Hypothalamus (tissue), 51 donors: ENCODE data around the gene SLC18A3.

Experiments
- DNase-seq, 51 donors: peaks; one replicate each; lab custom pipeline; 2025; lab: John Stamatoyannopoulos, UW

The SLC18A3 gene

DNA sequence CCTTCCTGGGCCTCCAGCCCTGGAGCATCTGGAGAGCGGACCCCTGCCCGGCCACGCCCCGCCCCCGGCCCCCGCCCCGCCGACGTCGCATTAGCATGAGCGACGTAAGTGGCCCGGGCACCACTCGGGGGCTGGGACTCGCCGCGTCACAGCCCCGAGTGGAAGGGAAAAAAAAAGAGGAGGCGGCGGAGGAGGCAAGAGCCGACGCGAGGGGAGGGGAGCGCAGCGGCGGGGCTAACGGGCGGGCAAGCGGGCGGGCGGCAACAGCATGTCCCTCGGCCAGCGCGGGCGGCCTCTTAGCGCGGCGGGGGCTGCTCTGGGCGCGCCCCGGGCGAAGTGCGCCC, at the start of gene SLC18A3:
TSS of gene SLC18A3 (plus strand) at position 197 of the 344 bp plus-strand sequence. CDS start 431 bp downstream, outside the sequence.
- DNase-seq: no peak

DNA sequence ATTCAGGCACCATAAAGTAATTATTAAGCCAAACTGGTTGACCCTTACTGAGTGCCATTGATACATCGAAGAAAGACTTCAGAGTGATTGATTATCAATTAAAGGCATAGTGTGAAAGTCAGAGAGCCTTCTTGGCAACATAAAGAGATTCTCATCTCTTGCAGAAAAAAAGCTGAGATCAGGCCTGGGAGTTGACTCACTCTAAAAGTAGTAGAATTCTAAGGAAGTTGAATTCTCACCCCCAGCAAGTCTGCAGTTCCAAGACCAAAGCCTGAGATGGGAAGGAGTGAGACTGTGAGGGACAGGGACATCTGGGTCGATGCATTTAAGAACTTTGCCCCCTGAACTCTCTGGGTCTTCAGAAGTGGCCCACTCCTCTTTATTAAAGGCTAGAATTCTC, 49.6 kb upstream of the SLC18A3 start:
- DNase-seq: no peak

DNA sequence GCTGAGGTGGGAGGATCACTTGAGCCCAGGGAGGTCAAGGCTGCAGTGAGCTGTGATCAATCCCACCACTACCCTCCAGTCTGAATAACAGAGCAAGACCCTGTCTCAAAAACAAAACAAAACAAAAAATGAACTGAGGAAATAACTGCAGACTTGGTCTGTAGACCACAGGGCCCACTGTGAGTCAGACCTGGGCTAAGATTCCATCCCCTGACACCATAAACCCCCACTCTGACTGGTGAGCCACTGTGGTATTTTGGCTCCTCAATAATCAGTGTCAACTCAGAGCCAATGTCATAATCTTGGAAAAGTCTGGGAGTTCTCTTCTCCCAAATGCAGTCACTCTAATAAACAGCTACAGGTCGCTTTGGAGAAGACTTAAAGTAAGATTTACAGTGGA, 47.2 kb upstream of the SLC18A3 start:
- DNase-seq: no peak

DNA sequence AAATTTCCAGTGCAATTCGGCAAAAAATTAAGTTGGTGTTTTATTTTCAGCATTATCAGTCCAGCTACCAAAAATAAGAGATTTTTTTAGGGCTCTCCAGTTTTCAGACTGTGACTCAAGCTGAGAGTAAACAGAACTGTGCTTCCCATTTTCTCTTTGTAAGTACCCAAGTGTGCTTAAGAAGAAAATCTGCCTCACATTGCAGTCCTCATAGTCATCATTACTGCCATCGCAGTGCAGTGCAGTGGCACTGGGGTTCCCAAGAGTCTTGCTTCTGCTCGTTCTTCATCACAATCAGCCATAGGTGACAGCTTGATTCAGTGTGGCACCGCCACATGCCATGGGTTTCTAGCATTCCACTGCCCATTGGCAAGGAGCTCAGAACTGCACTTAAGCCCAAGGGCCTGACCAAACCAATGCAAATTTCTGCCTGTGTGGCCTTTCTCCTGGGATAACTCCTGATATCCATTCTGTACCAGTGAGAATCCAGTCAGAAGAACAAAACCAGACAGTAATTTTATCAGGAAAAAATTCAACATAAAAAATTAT, 45.6 kb upstream of the SLC18A3 start:
- DNase-seq: no peak

DNA sequence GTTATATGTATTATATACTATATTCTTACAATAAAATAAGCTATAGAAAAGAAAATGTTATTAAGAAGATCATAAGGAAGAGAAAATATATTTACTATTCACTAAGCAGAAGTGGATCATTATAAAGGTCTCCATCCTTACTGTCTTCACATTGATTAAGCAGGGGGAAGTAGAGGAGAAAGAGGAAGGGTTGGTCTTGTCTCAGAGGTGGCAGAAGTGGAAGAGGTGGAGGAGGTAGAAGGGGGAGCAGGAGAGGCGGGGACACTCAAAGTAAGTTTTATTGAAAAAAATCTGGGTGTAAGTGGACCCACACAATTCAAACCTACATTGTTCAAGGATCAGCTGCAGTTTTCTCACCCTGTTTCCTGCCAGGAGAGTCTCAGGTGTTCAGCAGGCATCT, 42.3 kb upstream of the SLC18A3 start:
- no peak for DNase-seq

DNA sequence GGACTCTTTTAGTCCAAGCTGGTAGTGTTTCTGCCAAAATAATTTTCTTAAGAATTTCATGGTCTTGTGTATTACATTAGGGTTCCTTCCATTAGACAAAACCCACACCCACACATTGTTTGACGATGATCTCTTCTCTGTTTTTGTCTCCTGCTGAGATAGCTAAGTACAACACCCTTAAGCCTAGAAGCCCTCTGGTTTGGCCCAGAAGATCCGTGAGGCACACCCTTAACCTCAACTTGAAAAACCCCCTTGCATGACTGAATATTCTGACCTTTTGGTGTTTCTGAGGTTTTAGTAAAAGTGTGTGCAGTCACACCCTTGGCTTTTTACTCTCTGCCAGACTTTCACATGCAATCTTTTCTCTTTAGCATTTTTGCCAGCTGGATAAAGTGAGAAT, 41.9 kb upstream of the SLC18A3 start:
- no peak for DNase-seq

DNA sequence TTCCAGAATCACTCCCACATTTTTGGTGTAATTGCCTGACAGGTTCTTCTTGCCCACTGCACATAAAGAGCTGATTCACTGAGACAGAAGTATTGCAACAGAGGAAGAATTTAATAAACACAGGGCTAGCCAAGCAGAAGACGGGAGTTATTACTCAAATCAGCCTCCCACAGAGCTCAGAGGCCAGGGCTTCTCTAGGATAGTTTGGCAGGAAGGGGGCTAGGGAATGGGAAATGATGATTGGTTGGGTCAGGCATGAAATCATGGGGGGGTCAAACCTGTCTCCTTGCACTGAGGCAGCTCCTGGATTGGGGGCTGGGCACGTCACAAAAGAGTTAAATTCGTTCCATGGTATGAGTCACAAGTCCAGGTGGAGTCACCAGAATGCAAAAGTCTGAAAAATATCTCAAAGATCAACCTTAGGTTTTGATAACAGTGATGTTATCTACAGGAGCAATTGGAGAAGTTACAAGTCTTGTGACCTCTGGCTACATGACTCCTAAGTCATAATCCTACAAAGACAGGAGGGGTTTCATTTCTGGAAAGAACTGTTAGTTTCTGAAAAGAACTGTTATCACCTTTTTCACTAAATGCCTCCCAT, 41.0 kb upstream of the SLC18A3 start:
- no peak for DNase-seq

DNA sequence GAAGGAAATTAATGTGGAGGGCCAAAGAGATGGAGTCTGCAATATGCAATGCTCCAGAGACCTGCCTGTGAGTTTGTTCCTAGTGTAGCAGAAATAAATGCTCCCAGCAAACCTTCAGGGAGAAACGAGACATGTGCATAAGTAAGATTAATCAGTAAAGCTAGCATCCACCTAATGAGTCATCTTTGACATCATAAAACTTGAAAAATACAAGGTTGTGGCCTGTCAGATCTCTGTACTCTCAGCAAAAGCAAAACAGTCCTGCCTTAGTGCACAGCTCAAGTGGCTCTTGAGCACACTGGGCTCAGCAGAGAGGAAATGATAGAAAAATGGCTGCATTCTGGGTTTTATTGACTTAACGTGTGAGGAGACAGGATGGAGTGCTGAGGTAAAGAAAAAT, 38.7 kb upstream of the SLC18A3 start:
- no peak for DNase-seq

DNA sequence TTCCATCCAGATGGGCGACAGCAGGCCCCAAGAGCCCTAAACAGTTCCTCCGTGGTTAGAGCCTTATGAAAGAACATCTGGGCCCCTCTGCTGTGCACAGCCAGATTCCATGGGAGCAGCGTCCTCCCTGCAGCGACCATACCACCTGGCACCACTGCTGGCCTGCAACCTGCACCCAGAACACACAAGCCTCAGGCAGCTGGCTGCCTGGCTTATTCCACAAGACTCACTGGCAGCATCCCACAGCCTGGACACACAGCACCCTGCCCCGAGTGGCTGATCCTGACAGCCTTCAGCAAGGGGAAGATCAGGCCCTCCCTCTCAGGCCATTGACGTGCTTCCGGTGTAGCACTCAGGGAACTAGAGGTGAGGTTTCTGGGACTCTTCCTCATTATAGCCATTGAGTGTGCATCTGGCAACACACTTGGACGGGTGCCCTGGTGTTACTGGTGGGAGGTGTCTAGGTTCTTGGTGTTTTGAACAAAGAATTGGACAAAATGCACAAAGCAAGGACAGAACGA, 37.5 kb upstream of the SLC18A3 start:
- DNase-seq: no peak

DNA sequence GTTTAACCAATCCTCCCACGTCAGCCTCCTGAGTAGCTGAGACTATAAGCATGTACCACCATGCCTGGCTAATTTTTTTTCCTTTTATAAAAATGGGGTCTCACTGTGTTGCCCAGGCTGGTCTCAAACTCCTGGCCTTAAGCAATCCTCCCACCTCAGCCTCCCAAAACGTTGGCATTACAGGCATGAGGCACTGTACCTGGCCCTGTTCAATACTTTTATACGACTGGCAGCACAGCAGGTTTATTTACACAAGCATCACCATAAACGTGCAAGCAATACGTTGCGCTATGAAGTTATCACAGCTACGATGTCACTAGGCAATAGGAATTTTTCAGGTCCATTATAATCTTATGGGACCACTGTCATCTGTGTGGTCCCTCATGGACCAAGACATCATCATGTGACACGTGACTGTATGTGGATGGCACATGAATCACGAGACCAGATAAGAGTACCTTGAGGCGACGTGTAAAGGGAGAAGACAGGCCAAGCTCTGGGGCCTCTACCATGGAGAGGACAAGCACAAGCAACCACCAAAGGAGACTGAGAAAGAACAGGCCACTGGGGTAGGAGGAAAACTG, 34.5 kb upstream of the SLC18A3 start:
- no peak for DNase-seq

DNA sequence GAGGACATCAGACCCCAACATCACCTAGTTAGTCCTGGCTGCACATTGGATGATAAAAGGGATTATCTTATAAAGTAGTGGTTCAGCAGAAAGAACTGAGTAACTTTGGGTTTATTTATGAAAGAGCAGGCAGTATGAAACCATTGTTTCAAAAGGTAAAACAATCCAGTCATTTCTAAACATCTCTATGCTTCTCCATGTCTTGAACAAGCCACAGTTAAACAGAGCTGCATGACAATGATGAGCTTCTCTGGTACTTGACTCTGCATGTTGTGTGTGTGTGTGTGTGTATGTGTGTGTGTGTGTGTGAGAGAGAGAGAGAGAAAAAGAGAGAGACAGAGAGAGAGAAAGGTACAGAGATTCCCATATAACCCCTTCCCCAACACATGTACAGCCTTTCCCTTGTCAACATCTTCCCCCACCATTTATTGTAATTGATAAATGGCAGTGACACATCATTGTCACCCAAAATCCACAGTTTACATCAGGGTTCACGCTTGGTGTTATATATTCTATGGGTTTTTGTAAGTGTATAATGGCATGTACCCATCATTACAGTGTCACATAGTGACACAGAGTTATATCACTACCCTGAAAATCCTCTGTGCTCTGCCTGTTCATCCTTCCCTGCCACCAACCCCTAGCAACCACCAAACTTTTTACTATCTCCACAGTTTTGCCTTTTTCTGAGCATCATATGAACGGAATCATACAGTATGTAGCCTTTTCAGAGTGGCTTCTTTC, 32.8 kb upstream of the SLC18A3 start:
- no peak for DNase-seq

DNA sequence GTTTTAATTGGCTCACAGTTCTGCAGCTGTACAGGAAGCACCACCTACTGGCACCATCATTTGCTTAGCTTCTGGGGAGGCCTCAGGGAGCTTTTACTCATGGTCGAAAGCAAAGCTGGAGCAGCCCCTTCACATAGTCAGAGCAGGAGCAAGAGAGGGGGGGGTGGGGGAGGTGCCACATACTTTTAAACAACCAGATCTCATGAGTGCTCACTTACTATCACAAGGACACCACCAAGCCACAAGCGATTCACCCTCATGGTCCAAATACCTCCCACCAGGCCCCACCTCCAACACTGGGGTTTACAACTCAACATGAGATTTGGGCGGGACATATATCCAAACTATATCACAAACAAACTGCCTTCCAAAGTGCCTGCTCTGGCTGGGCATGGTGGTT, 31.7 kb upstream of the SLC18A3 start:
- DNase-seq: no peak

DNA sequence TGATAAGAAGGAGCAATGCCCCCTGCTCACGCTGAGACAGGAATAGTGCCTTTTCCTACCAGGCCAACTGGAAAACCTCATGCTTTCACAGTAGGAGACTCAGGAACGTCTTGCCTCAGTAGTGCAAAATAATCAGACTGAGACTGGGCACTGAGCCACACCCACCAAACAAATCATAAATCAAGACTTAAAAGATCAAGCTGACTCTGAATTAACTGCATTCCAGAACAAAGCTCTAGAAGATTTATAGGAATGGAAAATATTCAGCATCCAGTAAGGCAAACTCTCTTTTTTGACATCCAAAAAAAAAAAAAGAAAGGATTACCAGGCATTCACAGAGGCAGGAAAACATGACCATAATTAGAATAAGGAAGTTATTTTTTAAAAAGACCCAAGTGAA, 30.5 kb upstream of the SLC18A3 start:
- no peak for DNase-seq

DNA sequence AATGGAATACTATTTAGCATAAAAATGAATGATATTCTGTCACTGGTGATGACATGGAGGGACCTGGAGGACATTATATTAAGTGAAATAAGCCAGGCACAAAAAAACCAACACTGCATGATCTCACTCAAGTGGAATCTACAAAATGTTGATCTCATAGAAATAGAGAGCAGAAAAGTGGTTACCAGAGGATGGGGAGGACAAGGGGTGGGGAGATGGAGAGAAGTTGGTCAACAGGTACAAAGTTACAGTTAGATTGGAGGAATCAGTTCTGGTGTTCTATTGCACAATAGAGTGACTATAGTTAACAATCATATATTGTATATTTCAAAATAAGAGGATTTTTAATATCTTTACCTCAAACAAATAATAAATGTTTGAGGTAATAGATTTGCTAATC, 24.7 kb upstream of the SLC18A3 start:
- DNase-seq: no peak

DNA sequence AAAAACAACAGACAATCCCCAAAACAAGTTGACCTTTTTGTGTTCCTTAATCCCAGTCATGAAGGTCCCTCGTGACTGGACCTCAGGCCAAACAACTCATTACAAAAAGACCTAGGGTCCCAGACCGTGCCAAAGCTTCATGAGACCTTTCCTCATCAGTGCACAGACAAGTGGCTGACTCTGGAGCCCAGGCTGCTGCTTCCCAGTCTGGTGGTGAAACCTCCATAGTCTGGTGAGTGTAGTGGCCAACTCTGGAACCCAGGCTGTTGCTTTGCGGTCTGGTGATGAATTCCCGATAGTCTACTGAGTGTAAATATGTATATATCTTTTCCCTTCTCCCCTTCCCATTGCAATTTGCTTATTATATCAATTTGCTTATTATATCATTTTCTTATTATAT, 22.1 kb upstream of the SLC18A3 start:
- no peak for DNase-seq

DNA sequence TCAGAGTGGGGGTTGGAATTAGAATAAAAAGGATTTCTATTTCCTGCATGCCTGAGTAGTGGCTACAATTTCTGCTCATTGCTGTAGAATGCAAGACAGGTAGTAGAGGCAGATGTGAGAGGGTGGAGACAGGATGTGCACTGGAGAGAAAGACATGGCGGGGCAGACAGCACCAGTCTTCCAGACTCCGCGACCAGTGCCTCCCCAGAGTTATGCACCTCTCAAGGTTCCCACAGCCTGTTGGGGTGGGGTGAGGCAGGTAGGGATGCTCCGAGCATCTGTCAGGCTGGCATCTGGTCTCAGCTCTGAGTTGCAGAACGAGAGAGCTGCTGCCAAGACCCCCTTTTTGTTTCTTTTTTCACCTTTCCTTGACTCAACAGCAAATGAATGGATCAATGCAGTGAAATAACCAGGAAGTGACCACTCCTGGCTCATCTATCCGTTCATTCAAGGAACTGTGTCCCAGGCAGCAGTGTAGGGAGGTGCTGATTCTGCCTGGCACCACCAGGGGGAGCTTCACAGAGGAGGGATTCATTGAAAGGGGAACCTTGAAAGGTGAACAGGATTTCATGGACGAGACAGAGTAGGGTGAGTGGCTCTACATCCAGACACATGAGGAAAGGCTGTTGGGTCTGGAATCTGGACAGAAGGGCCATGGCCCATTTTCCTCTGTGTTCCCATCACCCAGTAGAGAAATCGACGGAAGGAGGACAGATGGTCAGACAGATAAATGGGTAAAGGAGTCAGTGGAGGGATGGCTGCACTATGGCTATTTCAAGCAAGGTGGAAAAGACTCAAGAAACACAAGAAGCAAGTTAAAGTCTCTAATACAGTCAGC, 17.2 kb upstream of the SLC18A3 start:
- peak in 22 of 51 donors; percentile 4 to 53 (median 24) for DNase-seq

DNA sequence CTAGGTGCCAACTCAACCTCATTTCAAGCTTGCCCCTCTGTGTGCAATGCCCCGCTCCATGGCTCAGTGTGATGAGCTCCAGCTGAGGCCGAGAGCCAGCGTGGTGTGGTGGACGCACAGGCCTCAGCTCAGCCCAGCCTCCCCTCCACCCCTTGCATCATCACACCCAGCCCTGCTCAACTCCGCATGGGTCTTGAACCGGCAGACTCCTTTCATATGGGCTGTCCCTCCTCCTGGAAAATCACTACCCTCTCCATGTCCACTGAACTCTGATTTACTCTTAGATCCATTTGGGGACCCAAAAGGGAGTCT, 16.6 kb upstream of the SLC18A3 start:
- DNase-seq: no peak

DNA sequence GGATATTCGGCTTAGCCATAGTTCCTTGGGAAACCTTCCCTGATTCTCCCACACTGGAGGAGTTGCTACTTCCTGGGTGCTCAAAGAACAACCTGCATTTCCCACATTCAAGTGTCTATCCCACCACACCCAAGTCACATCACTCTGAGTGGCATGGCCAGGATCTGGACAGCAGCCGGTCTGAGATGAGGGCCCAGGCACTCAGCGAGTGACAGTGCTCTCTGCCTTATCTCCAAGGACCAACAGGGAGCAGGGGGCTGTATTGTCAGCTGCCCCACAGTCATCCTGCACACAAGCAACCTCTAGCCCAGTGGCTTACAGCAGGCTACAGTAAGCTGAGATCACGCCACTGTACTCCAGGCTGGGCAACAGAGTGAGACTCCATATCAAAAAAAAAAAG, 16.1 kb upstream of the SLC18A3 start:
- no peak for DNase-seq

DNA sequence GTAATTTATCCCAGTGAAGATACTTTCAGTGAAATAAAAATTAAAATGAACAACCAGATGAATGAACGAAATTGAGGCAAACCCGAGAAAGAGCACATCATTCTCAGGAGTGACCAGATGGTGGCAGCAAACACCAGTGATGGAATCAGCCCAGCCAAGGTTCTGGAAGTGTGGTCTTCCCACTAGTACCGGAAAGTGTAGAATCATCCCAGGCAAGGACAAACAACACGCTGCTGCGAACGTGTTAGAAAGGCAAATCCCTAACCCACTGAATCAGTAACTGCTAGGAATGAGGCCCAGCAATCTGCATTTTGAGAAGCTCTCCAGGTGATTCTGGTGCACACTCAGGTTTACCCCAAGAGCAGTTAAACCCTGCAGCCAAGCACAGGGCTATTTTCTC, 15.5 kb upstream of the SLC18A3 start:
- peak in 24 of 51 donors; percentile 7 to 59 (median 23) for DNase-seq

DNA sequence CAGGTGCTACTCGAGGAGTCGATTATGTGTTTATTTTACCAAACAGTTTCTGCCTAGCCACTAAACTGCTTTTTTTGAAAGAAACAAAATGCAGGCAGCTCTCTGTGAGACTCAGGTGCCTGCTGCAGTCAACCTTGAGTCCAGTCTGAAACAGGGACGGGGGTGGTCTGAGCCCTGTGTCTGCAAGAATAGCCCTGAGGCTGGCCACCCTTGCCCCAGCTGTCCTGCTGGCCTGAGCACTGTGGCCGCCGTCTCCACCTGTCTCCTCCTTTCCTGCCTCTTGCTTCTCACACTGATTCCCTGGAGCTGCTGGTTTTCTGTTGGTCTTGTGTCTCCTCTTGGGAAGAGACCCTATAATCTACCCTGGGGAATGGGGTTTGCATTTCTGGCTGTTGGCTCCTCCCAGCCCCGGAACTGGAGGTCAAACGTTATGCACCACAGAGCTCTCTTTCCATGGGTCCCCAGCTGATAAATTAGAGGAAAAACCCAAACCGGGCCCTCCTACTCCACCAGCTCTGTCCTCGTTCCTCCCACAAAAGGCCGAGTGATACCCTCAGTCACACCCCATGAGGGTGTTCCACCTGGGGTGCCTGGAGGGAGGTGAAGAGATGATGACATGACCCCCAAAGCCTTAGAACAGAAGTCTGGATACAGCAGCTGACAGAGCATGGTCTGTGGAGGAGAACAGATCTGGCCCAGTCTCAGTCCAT, 15.0 kb upstream of the SLC18A3 start:
- no peak for DNase-seq
